HepG2 (cell line): ENCODE results near the gene SP8. TPM values are rescaled to one million over a fixed set of nuclear protein-coding genes. Genes with fewer than 3 reads are reported as not detected.

ENCODE experiments used
- ATAC-seq: fragments of 200-7000 bp; cut with Tn5 transposase; 3 replicates; pipeline ENCODE4 v1.9.1; 2020; ENCODE audit warnings: mild to moderate bottlenecking, moderate library complexity
- BruUV-seq: library from RNA; stranded (reverse); fragments of 400-500 nt; replicated peaks from 2 replicates; lab custom pipeline; 2021; lab: Mats Ljungman, UMichigan
- CTCF ChIA-PET: fragments of 300-600 bp; formaldehyde crosslinking; extraction: SDS; loops from one replicate; lab custom pipeline; 2021; ENCODE audit warnings: low total read pairs, inconsistent platforms, low intra/inter-chr PET ratio; lab: Yijun Ruan, JAX
- POLR2A ChIA-PET: fragments of 350-600 bp; sonication (Branson Sonifier 250); formaldehyde crosslinking; loops from one replicate; lab custom pipeline; 2020; ENCODE audit warnings: antibody characterized with exemption, inconsistent platforms; lab: Yijun Ruan, JAX
- DNase-seq: peaks from one replicate; pipeline ENCODE4 v3.0.0-alpha.2; 2015; ENCODE audit warnings: low spot score
- FAIRE-seq: peaks from 3 replicates; lab custom pipeline; 2011; peaks lifted over from hg19 to GRCh38; lab: Jason Lieb, UNC
- H2AFZ ChIP-seq: one replicate; pipeline ENCODE4 v1.6.1; 2011; ENCODE audit warnings: low read length, inconsistent platforms
- H3K27ac ChIP-seq: fragments of 300-600 bp; 3 replicates; pipeline ENCODE4 v1.8.0; 2011; ENCODE audit warnings: mixed run types, mild to moderate bottlenecking, mixed read lengths, low read length, inconsistent platforms; ENCODE audit not compliant: insufficient read depth; ENCODE audit errors: extremely low read length
- H3K27me3 ChIP-seq, 2 experiments: fragments of 200-600 bp in 1 of 2; 2 replicates in 1 of 2; 3 replicates in 1 of 2; pipeline versions ENCODE4 v1.6.0 to v1.8.0; 2011; ENCODE audit warnings: low read length in 2 of 2, mild to moderate bottlenecking in 2 of 2, moderate library complexity in 2 of 2, inconsistent platforms in 1 of 2; ENCODE audit not compliant: insufficient read depth in 2 of 2, control insufficient read depth in 1 of 2
- H3K36me3 ChIP-seq, 2 experiments: fragments of 200-600 bp in 1 of 2; replicated peaks in 1 of 2; 2 replicates in 1 of 2; 3 replicates in 1 of 2; pipeline versions ENCODE4 v1.5.1 to v1.8.0; 2011; ENCODE audit warnings: low read length in 2 of 2, inconsistent platforms in 1 of 2; ENCODE audit not compliant: insufficient read depth in 2 of 2, control insufficient read depth in 1 of 2
- H3K4me1 ChIP-seq: 2 replicates; pipeline ENCODE4 v1.5.1; 2012; ENCODE audit warnings: low read length, inconsistent platforms; ENCODE audit not compliant: insufficient read depth
- H3K4me2 ChIP-seq: 2 replicates; pipeline ENCODE4 v1.6.0; 2011; ENCODE audit warnings: low read depth, low read length, inconsistent platforms
- H3K4me3 ChIP-seq, 3 experiments: fragments of 200-600 bp in 1 of 3; sonication (generic), shearing (Covaris generic) in 1 of 3; replicated peaks in 1 of 3; 2 replicates each; pipeline ENCODE4 v1.5.1; 2011 to 2016; ENCODE audit warnings: low read length in 3 of 3, inconsistent platforms in 2 of 3, low read depth in 2 of 3, mild to moderate bottlenecking in 2 of 3, control low read depth in 1 of 3, mixed read lengths in 1 of 3; ENCODE audit not compliant: insufficient read depth in 1 of 3
- H3K79me2 ChIP-seq: one replicate; pipeline ENCODE4 v1.6.1; 2011; ENCODE audit warnings: low read length, inconsistent platforms; ENCODE audit not compliant: insufficient read depth
- H3K9ac ChIP-seq: 2 replicates; pipeline ENCODE4 v1.6.0; 2011; ENCODE audit warnings: mild to moderate bottlenecking, low read depth, low read length, inconsistent platforms; ENCODE audit not compliant: insufficient read depth
- H3K9me3 ChIP-seq: 2 replicates; pipeline ENCODE4 v1.5.1; 2012; ENCODE audit warnings: mild to moderate bottlenecking, low read length
- H4K20me1 ChIP-seq: 2 replicates; pipeline ENCODE4 v1.6.0; 2011; ENCODE audit warnings: inconsistent platforms, mild to moderate bottlenecking, low read length, moderate library complexity; ENCODE audit not compliant: insufficient read depth
- EZH2 ChIP-seq: conservative IDR thresholded peaks from 2 replicates; pipeline ENCODE4 v1.6.1; 2012; ENCODE audit warnings: mild to moderate bottlenecking, low read depth, low read length, moderate library complexity
- MAFK ChIP-seq, 2 experiments: IDR thresholded peaks in 1 of 2; conservative IDR thresholded peaks in 1 of 2; 2 replicates each; pipeline ENCODE4 v1.6.1; 2011; ENCODE audit warnings: improper control_type of control experiment in 2 of 2, low read length in 2 of 2
- NBN ChIP-seq: fragments of 450-650 bp; conservative IDR thresholded peaks from 2 replicates; pipeline ENCODE4 v1.6.1; 2017
- TCF7L2 ChIP-seq: IDR thresholded peaks from 2 replicates; pipeline ENCODE4 v1.6.1; 2011; ENCODE audit warnings: mild to moderate bottlenecking, low read depth, low read length, moderate library complexity
- ZNF766 ChIP-seq: sonication (generic); formaldehyde crosslinking; IDR thresholded peaks from 2 replicates; pipeline ENCODE4 v1.5.0; 2020; ENCODE audit warnings: missing genetic modification reagents, borderline replicate concordance
- WGBS: methylation state at CpG from one replicate; pipeline ENCODE4 v1.1.6; 2017; ENCODE audit warnings: low lambda C conversion rate; 5-methylcytosine and 5-hydroxymethylcytosine counted together
- in situ Hi-C: cut with HindIII; loops from 2 replicates; pipeline ENCODE4 v1.10.0; 2017; ENCODE audit warnings: low pct_unique_long_range_greater_than_20kb; ENCODE audit not compliant: extremely low pct_ligation_motif_present
- intact Hi-C: fragments of 100-400 bp; cut with micrococcal nuclease; formaldehyde crosslinking; loops from one replicate; pipeline ENCODE4 v1.10.0; 2022; ENCODE audit not compliant: unreplicated experiment
- polyA plus RNA-seq, 8 experiments: library from polyadenylated mRNA; depleted of rRNA in 3 of 8; stranded (reverse) in 7 of 8; unstranded in 1 of 8; fragments of >200 nt; fragmentation: Illumina TruSeq in 4 of 8; extraction: Trizol in 4 of 8; gene quantifications; 2 replicates each; pipeline versions ENCODE4 v1.2.1 to v1.2.3, GENCODE V29; 2011 to 2016; ENCODE audit warnings: low read depth in 4 of 8, missing spikeins in 1 of 8, mixed read lengths in 1 of 8; ENCODE audit not compliant: insufficient read depth in 1 of 8
- total RNA-seq, 5 experiments: library from RNA; depleted of rRNA; stranded (reverse); fragments of >200 nt; fragmentation: Illumina TruSeq; extraction: Trizol; gene quantifications; 2 replicates each; pipeline ENCODE4 v1.2.3, GENCODE V29; 2016; ENCODE audit warnings: low read depth in 1 of 5

Gene SP8
- total and polyA plus RNA-seq, 2 of the 13 experiments (the other 11 are each of a cell fraction or from before 2014, with no cell fraction given) = not detected

GRCh38 chr7:20793248-20793647 is 6.6 kb upstream of the SP8 start:
- ATAC-seq = no peak
- TF ChIP-seq ZNF766 (CRISPR knock-in tag) = no peak
- no peak for TF ChIP-seq NBN
- no peak for TF ChIP-seq TCF7L2
- WGBS = 34% methylated on average over 15 of the region's 15 CpGs
- Histone ChIP-seq H2AFZ (no peak overlapping the region), H3K27ac (no peak overlapping the region), H3K79me2 (no peaks in the 10 kb centered on the region), H3K4me3 (no peak overlapping the region), H3K4me1 (peaks cover 8% of the 10 kb centered on the region), H3K27me3 (peaks cover 5 to 79% of the 10 kb centered on the region in 2 experiments), H3K9me3 (no peaks in the 10 kb centered on the region), H3K36me3 (no peaks in the 10 kb centered on the region), H3K4me2 (no peak overlapping the region), H3K9ac (no peak overlapping the region), H4K20me1 (no peaks in the 10 kb centered on the region)
- ChIA-PET POLR2A (no interaction called here), CTCF (no interaction called here)
- BruUV-seq = no TSS peak
- intact Hi-C loops (no loop called here), in situ Hi-C loops (loop anchor here (25.0 kb wide), 1 partner anchor 719 kb away; no protein-coding TSS in a partner anchor)
- FAIRE-seq = no peak
- DNase-seq = no peak

DNA sequence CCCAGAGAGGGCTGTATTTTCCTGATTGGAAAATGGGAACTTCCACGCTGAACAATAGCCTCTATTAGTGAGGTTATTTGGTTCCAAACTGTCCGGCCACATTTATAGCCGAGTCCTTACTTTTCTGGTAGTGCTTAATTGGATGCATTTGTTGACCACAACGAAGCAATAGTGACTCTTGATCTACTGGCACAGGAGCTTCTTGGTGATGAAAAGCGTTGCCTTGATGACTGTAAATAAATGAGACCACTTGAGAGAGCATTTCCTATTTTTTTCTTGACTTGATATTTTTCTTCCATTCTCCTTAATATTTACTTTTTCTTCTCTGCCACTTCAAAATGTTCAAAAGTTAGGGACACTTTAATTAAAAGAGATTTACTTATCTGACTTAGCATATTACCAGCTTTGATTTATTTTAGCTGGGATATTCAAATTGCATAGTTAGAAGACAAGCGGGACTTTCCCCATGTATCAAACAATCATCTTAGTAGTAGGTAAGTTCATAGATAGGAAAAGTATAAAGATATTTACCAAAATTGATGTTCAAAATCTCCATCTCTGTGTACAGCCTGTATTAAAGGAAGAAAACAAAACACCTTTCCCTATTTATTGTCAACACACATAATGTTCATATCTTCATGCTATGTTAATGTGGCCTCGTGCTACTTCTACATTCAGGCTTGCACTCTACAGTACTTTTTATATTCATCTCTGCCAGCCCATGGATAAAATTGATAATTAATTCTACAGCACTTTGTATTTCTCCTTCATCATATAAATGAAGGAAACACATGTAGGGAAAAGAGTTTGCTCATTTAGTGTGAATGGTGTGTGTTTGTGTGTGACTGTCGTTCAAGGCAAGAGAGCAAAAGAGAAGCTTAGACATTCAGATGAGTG is 5.1 kb upstream of the SP8 start:
- intact Hi-C loops = no loop called here
- Histone ChIP-seq H3K9ac (no peak overlapping the region), H3K9me3 (no peaks in the 10 kb centered on the region), H3K4me1 (peaks cover 7% of the 10 kb centered on the region; the same call in 1 of the 2 replicates), H3K27ac (no peak overlapping the region), H3K4me3 (no peak overlapping the region), H3K79me2 (no peaks in the 10 kb centered on the region), H2AFZ (no peak overlapping the region), H4K20me1 (no peaks in the 10 kb centered on the region), H3K36me3 (no peaks in the 10 kb centered on the region), H3K4me2 (no peak overlapping the region), H3K27me3 (peaks cover 6 to 84% of the 10 kb centered on the region in 2 experiments)
- FAIRE-seq (no peak), DNase-seq (no peak), ATAC-seq (no peak)
- in situ Hi-C loops = loop anchor here (25.0 kb wide), 1 partner anchor 721 kb away; no protein-coding TSS in a partner anchor
- 24% methylated on average over 8 of the region's 8 CpGs for WGBS
- POLR2A ChIA-PET = no interaction called here
- no TSS peak for BruUV-seq
- CTCF ChIA-PET = no interaction called here
- TF ChIP-seq EZH2 (0 out of 2 replicates have a peak, but pooled peaks have one; percentile 28), MAFK (conservative IDR thresholded peaks at IDR 0.05 in 1 of 2, IDR thresholded peaks at IDR 0.05 in 1 of 2; ENCODE audit: low read length in 2 of 2) (no peak)
- TF ChIP-seq, all 625 proteins: peak for 1
